GM12891 (cell line): ENCODE data around the gene OPN1SW.

Experiments used
- PAX5 ChIP-seq: IDR thresholded peaks from 2 replicates; pipeline ENCODE4 v1.6.1; 2011; ENCODE audit warnings: low read length, moderate library complexity, mild to moderate bottlenecking; ENCODE audit not compliant: insufficient read depth, severe bottlenecking
- POLR2A ChIP-seq: IDR thresholded peaks from 2 replicates; pipeline ENCODE4 v1.6.1; 2011; ENCODE audit warnings: low read depth, low read length, control low read depth
- POLR2AphosphoS5 ChIP-seq: IDR thresholded peaks from 2 replicates; pipeline ENCODE4 v1.6.1; 2011; ENCODE audit warnings: low read depth, low read length, control low read depth
- TAF1 ChIP-seq: IDR thresholded peaks from 2 replicates; pipeline ENCODE4 v1.6.1; 2011; ENCODE audit warnings: low read depth, low read length, control low read depth

- TF ChIP-seq POLR2A (no peak), PAX5 (no peak), TAF1 (no peak), POLR2AphosphoS5 (no peak)
Observed at GRCh38 chr7:128821724-128822123, 46.1 kb upstream of the OPN1SW start.
